Upper lobe of left lung (tissue), 4 donors: ENCODE data around the gene CDH12.

Source experiments
- EP300 ChIP-seq, 4 donors: sonication (generic); formaldehyde crosslinking; IDR thresholded peaks; one replicate each; pipeline ENCODE4 v1.5.1; 2017; ENCODE audit warnings: antibody characterized with exemption in 4 of 4, control low read depth in 2 of 4
- POLR2A ChIP-seq, 4 donors: fragments of 450-650 bp; IDR thresholded peaks; one replicate each; pipeline ENCODE4 v1.5.1; 2016 to 2017; ENCODE audit warnings: antibody characterized with exemption in 4 of 4, mild to moderate bottlenecking in 2 of 4
- POLR2AphosphoS5 ChIP-seq, 2 donors: sonication (generic); formaldehyde crosslinking; IDR thresholded peaks; one replicate each; pipeline ENCODE4 v1.5.1; 2017; ENCODE audit warnings: antibody characterized with exemption in 2 of 2
- TF ChIP-seq, protein P1 (sequence below), 6 experiments: fragments of 450-650 bp in 4 of 6; fragments of 200-600 bp in 2 of 6; sonication (generic) in 2 of 6; IDR thresholded peaks; one replicate each; pipeline ENCODE4 v1.5.1; 2016 to 2019; ENCODE audit warnings: antibody characterized with exemption in 6 of 6

DNA sequence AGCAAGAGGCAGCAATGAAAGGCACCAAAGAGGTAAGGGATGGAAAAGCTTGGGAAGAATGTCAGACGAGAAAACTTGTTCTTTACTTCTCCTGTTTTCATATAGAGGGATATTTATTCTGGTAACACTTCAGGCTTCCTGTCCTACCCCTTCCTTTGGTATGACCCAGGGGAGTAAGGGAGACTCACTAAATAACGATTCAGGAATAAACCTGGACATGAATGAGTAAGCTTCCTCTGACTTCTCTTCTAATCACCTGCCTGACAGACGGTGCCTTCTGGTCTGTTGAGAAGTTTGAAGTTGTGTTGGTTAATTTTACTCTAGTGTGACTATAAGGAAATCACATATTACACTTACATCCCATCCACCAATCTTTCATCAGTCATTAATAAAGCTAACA lies 461.2 kb downstream of the CDH12 start:
- TF ChIP-seq, protein P1, sequence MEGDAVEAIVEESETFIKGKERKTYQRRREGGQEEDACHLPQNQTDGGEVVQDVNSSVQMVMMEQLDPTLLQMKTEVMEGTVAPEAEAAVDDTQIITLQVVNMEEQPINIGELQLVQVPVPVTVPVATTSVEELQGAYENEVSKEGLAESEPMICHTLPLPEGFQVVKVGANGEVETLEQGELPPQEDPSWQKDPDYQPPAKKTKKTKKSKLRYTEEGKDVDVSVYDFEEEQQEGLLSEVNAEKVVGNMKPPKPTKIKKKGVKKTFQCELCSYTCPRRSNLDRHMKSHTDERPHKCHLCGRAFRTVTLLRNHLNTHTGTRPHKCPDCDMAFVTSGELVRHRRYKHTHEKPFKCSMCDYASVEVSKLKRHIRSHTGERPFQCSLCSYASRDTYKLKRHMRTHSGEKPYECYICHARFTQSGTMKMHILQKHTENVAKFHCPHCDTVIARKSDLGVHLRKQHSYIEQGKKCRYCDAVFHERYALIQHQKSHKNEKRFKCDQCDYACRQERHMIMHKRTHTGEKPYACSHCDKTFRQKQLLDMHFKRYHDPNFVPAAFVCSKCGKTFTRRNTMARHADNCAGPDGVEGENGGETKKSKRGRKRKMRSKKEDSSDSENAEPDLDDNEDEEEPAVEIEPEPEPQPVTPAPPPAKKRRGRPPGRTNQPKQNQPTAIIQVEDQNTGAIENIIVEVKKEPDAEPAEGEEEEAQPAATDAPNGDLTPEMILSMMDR (IDR thresholded peaks at IDR 0.05): no peak
- TF ChIP-seq POLR2A (IDR thresholded peaks at IDR 0.05): no peak
- no peak for TF ChIP-seq EP300 (IDR thresholded peaks at IDR 0.05)
- TF ChIP-seq POLR2AphosphoS5 (IDR thresholded peaks at IDR 0.05): no peak
